OCI-LY3 (cell line): ENCODE data around the gene NUP35.

ENCODE experiments used
- H2AFZ ChIP-seq: fragments of 200-600, 300-600 bp; shearing (Covaris generic); 2 replicates; pipeline ENCODE4 v1.6.0; 2014; ENCODE audit warnings: antibody characterized with exemption, low read depth, low read length
- H3K27ac ChIP-seq: fragments of 200-600, 300-600 bp; sonication (generic); 2 replicates; pipeline ENCODE4 v1.5.1; 2014; ENCODE audit warnings: mild to moderate bottlenecking, low read length, moderate library complexity, mixed read lengths
- H3K27me3 ChIP-seq: fragments of 200-600, 300-600 bp; sonication (generic); 2 replicates; pipeline ENCODE4 v1.6.1; 2014; ENCODE audit warnings: low read depth, low read length, mixed read lengths
- H3K36me3 ChIP-seq: fragments of 200-600, 300-600 bp; sonication (generic); replicated peaks from 2 replicates; pipeline ENCODE3; 2014; ENCODE audit warnings: low read depth, low read length, mixed read lengths
- H3K4me1 ChIP-seq: fragments of 300-600, 200-600 bp; sonication (generic); 2 replicates; pipeline ENCODE4 v1.6.1; 2014; ENCODE audit warnings: low read length, mixed read lengths
- H3K4me2 ChIP-seq: fragments of 200-600, 300-600 bp; sonication (generic); 2 replicates; pipeline ENCODE4 v1.6.1; 2014; ENCODE audit warnings: low read length, mixed read lengths
- H3K4me3 ChIP-seq: fragments of 300-600, 200-600 bp; sonication (generic); 2 replicates; pipeline ENCODE4 v1.5.1; 2014; ENCODE audit warnings: antibody characterized with exemption, mild to moderate bottlenecking, low read length, moderate library complexity
- H3K79me2 ChIP-seq: fragments of 300-600, 200-600 bp; shearing (Covaris generic); 2 replicates; pipeline ENCODE4 v1.6.1; 2014; ENCODE audit warnings: mild to moderate bottlenecking, low read length, mixed read lengths
- H3K9ac ChIP-seq: fragments of 300-600, 200-600 bp; shearing (Covaris generic); 2 replicates; pipeline ENCODE4 v1.6.0; 2014; ENCODE audit warnings: mild to moderate bottlenecking, low read length, moderate library complexity
- H3K9me3 ChIP-seq: fragments of 200-600, 300-600 bp; shearing (Covaris generic); 2 replicates; pipeline ENCODE4 v1.6.1; 2014; ENCODE audit warnings: low read length, mixed read lengths; ENCODE audit not compliant: insufficient read depth
- H4K20me1 ChIP-seq: fragments of 200-600, 300-600 bp; sonication (generic); 2 replicates; pipeline ENCODE4 v1.6.1; 2016; ENCODE audit warnings: low read length, mixed read lengths; ENCODE audit not compliant: insufficient read depth
- CTCF ChIP-seq: fragments of 200-600, 300-600 bp; sonication (generic); IDR thresholded peaks from 2 replicates; pipeline ENCODE4 v1.5.1; 2014; ENCODE audit warnings: antibody characterized with exemption, low read length, low read depth
- EZH2phosphoT487 ChIP-seq: fragments of 200-600 bp; shearing (Covaris generic); IDR thresholded peaks from 2 replicates; pipeline ENCODE4 v1.6.1; 2018; ENCODE audit warnings: antibody characterized with exemption, mixed run types, low read depth

Gene NUP35

GRCh38 chr2:183123959-183124221 is 353 bp upstream of the NUP35 start:
- Histone ChIP-seq H3K9me3 (no peaks in the 10 kb centered on the region), H3K36me3 (peaks cover 3% of the 10 kb centered on the region), H3K27me3 (no peaks in the 10 kb centered on the region), H3K27ac (peak overlapping the region; percentile 87), H3K4me1 (peaks cover 15% of the 10 kb centered on the region), H3K79me2 (peaks cover 46% of the 10 kb centered on the region), H3K9ac (peak overlapping the region; percentile 84), H4K20me1 (peaks cover 5% of the 10 kb centered on the region; the same call in 1 of the 2 replicates), H3K4me2 (peak overlapping the region; percentile 78), H3K4me3 (peak overlapping the region; percentile 94), H2AFZ (peak overlapping the region; percentile 99)
- TF ChIP-seq EZH2phosphoT487 (no peak), CTCF (no peak)

GRCh38 chr2:183124957-183125255 is 663 bp downstream of the NUP35 start:
- Histone ChIP-seq H3K9me3 (no peaks in the 10 kb centered on the region), H3K4me2 (peak overlapping the region; percentile 82), H3K79me2 (peaks cover 55% of the 10 kb centered on the region), H3K9ac (peak overlapping the region; percentile 84), H4K20me1 (peaks cover 5% of the 10 kb centered on the region; the same call in 1 of the 2 replicates), H3K36me3 (peaks cover 5% of the 10 kb centered on the region), H3K4me3 (peak overlapping the region; percentile 94), H3K4me1 (peaks cover 15% of the 10 kb centered on the region), H3K27me3 (no peaks in the 10 kb centered on the region), H3K27ac (peak overlapping the region; percentile 87), H2AFZ (peak overlapping the region; percentile 77)
- TF ChIP-seq EZH2phosphoT487 (no peak), CTCF (no peak)

- H3K27ac ChIP-seq = no peak overlapping the region
- H2AFZ ChIP-seq = no peak overlapping the region
- no peak for TF ChIP-seq CTCF
- TF ChIP-seq EZH2phosphoT487 = no peak
- H4K20me1 ChIP-seq = peaks cover 5% of the 10 kb centered on the region; the same call in 1 of the 2 replicates
- H3K4me3 ChIP-seq = peak overlapping the region; percentile 94
- H3K79me2 ChIP-seq = peaks cover 64% of the 10 kb centered on the region
- peak overlapping the region; percentile 82 for H3K4me2 ChIP-seq
- peaks cover 8% of the 10 kb centered on the region for H3K36me3 ChIP-seq
- no peaks in the 10 kb centered on the region for H3K27me3 ChIP-seq
- H3K9ac ChIP-seq = peak overlapping the region; percentile 84
- H3K4me1 ChIP-seq = peaks cover 15% of the 10 kb centered on the region
- H3K9me3 ChIP-seq = no peaks in the 10 kb centered on the region
Measured at GRCh38 chr2:183125659-183126341, 1.6 kb downstream of the NUP35 start.

- Histone ChIP-seq H3K27me3 (no peaks in the 10 kb centered on the region), H3K9ac (no peak overlapping the region), H3K4me1 (peaks cover 15% of the 10 kb centered on the region), H3K4me2 (no peak overlapping the region), H2AFZ (no peak overlapping the region), H3K4me3 (no peak overlapping the region), H3K9me3 (no peaks in the 10 kb centered on the region), H3K27ac (no peak overlapping the region), H3K79me2 (peaks cover 72% of the 10 kb centered on the region), H3K36me3 (peaks cover 10% of the 10 kb centered on the region), H4K20me1 (peaks cover 5% of the 10 kb centered on the region; the same call in 1 of the 2 replicates)
- TF ChIP-seq CTCF = no peak
- no peak for TF ChIP-seq EZH2phosphoT487
Measured at GRCh38 chr2:183126635-183127034, 2.4 kb downstream of the NUP35 start.
